HepG2 (cell line): Measurements from ENCODE around the gene ADGRB2. TPM values are rescaled to one million over a fixed set of nuclear protein-coding genes. Genes with fewer than 3 reads are reported as not detected.

ENCODE experiments used
- FOXA1 ChIP-seq, 2 experiments: fragments of 450-650 bp in 1 of 2; sonication (generic) in 1 of 2; formaldehyde crosslinking in 1 of 2; IDR thresholded peaks; 2 replicates each; pipeline versions ENCODE4 v1.4.0 to v1.6.1; 2016 to 2020; ENCODE audit warnings: missing genetic modification reagents in 1 of 2
- RBAK ChIP-seq: sonication (generic); formaldehyde crosslinking; IDR thresholded peaks from 2 replicates; pipeline ENCODE4 v1.5.1; 2020; ENCODE audit warnings: mild to moderate bottlenecking, missing genetic modification reagents
- SAP130 ChIP-seq: IDR thresholded peaks from 2 replicates; pipeline ENCODE4 v1.6.1; 2016; ENCODE audit warnings: low read depth
- WIZ ChIP-seq: sonication (generic); formaldehyde crosslinking; IDR thresholded peaks from 2 replicates; pipeline ENCODE4 v1.5.1; 2020; ENCODE audit warnings: mild to moderate bottlenecking, missing genetic modification reagents
- YEATS2 ChIP-seq: sonication (generic); formaldehyde crosslinking; IDR thresholded peaks from 2 replicates; pipeline ENCODE4 v1.4.0; 2020; ENCODE audit warnings: missing genetic modification reagents, borderline replicate concordance
- ZBTB20 ChIP-seq: sonication (generic); formaldehyde crosslinking; IDR thresholded peaks from 2 replicates; pipeline ENCODE4 v1.8.1; 2023; ENCODE audit warnings: missing genetic modification reagents, low read depth, mild to moderate bottlenecking, borderline replicate concordance
- ZNF292 ChIP-seq: sonication (generic); formaldehyde crosslinking; IDR thresholded peaks from 2 replicates; pipeline ENCODE4 v1.8.1; 2022; ENCODE audit warnings: mild to moderate bottlenecking, low read depth, missing genetic modification reagents, borderline replicate concordance
- ZNF564 ChIP-seq: sonication (generic); formaldehyde crosslinking; IDR thresholded peaks from 2 replicates; pipeline ENCODE4 v1.8.1; 2023; ENCODE audit warnings: mild to moderate bottlenecking, missing genetic modification reagents
- ZNF691 ChIP-seq: sonication (generic); formaldehyde crosslinking; IDR thresholded peaks from 2 replicates; pipeline ENCODE4 v1.4.0; 2020; ENCODE audit warnings: missing genetic modification reagents, low read depth, mild to moderate bottlenecking, borderline replicate concordance
- ZNF766 ChIP-seq: sonication (generic); formaldehyde crosslinking; IDR thresholded peaks from 2 replicates; pipeline ENCODE4 v1.5.0; 2020; ENCODE audit warnings: missing genetic modification reagents, borderline replicate concordance
- ZUFSP ChIP-seq: sonication (generic); formaldehyde crosslinking; IDR thresholded peaks from 2 replicates; pipeline ENCODE4 v1.9.0; 2021; ENCODE audit warnings: missing genetic modification reagents, mild to moderate bottlenecking, borderline replicate concordance
- polyA plus RNA-seq, 8 experiments: library from polyadenylated mRNA; depleted of rRNA in 3 of 8; stranded (reverse) in 7 of 8; unstranded in 1 of 8; fragments of >200 nt; fragmentation: Illumina TruSeq in 4 of 8; extraction: Trizol in 4 of 8; gene quantifications; 2 replicates each; pipeline versions ENCODE4 v1.2.1 to v1.2.3, GENCODE V29; 2011 to 2016; ENCODE audit warnings: low read depth in 4 of 8, missing spikeins in 1 of 8, mixed read lengths in 1 of 8; ENCODE audit not compliant: insufficient read depth in 1 of 8
- total RNA-seq, 5 experiments: library from RNA; depleted of rRNA; stranded (reverse); fragments of >200 nt; fragmentation: Illumina TruSeq; extraction: Trizol; gene quantifications; 2 replicates each; pipeline ENCODE4 v1.2.3, GENCODE V29; 2016; ENCODE audit warnings: low read depth in 1 of 5

ADGRB2 gene
- total and polyA plus RNA-seq, 2 of the 13 experiments (the other 11 are each of a cell fraction or from before 2014, with no cell fraction given) = 0.03 to 0.09 TPM

GRCh38 chr1:31783846-31784245 lies 19.7 kb upstream of the ADGRB2 start (continued):
- TF ChIP-seq ZNF766 (CRISPR knock-in tag) (no peak), ZNF292 (CRISPR knock-in tag) (no peak), ZNF564 (CRISPR knock-in tag) (no peak), ZBTB20 (CRISPR knock-in tag) (no peak), ZUFSP (CRISPR knock-in tag) (no peak), WIZ (CRISPR knock-in tag) (no peak), RBAK (no peak), FOXA1 (IDR thresholded peaks at IDR 0.05) (no peak), FOXA1 (CRISPR knock-in tag; IDR thresholded peaks at IDR 0.05) (no peak), SAP130 (CRISPR knock-in tag) (no peak), YEATS2 (CRISPR knock-in tag) (no peak), ZNF691 (CRISPR knock-in tag) (no peak)
- TF ChIP-seq, all 625 proteins: peak for 0
